ENCODE results near the gene UACA.
"Not testable (repeated sequence)": the region's sequence is repeated elsewhere in the genome, so short reads cannot be mapped to it uniquely, and the experiment has no call there.

DNA sequence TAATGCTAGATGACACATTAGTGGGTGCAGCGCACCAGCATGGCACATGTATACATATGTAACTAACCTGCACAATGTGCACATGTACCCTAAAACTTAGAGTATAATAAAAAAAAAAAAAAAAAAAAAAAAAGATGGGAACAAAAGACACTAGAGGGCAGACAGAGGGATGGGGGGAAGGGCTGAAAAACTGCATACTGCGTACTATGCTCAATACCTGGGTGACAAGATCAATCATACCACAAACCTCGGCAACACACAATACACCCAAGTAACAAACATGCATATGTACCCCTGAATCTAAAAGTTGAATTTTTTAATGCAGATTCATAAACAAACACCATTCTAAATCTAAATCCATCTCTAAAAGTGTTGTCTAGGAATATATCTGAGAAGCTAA, 28.3 kb downstream of the UACA start:
- TF ChIP-seq, protein P1, sequence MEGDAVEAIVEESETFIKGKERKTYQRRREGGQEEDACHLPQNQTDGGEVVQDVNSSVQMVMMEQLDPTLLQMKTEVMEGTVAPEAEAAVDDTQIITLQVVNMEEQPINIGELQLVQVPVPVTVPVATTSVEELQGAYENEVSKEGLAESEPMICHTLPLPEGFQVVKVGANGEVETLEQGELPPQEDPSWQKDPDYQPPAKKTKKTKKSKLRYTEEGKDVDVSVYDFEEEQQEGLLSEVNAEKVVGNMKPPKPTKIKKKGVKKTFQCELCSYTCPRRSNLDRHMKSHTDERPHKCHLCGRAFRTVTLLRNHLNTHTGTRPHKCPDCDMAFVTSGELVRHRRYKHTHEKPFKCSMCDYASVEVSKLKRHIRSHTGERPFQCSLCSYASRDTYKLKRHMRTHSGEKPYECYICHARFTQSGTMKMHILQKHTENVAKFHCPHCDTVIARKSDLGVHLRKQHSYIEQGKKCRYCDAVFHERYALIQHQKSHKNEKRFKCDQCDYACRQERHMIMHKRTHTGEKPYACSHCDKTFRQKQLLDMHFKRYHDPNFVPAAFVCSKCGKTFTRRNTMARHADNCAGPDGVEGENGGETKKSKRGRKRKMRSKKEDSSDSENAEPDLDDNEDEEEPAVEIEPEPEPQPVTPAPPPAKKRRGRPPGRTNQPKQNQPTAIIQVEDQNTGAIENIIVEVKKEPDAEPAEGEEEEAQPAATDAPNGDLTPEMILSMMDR (conservative IDR thresholded peaks at IDR 0.05) = not testable (repeated sequence)
- TF ChIP-seq EZH2 (IDR thresholded peaks at IDR 0.05; ENCODE audit: low read depth) = not testable (repeated sequence)

Data from PC-9 (cell line).